ENCODE results near the gene THOC6. TPM values are rescaled to one million over a fixed set of nuclear protein-coding genes. Genes with fewer than 3 reads are reported as not detected.
"Not testable (repeated sequence)": the region's sequence is repeated elsewhere in the genome, so short reads cannot be mapped to it uniquely, and the experiment has no call there.

The THOC6 gene
- total RNA-seq, 1 donor from 2014 or later, result 5.8 TPM

DNA sequence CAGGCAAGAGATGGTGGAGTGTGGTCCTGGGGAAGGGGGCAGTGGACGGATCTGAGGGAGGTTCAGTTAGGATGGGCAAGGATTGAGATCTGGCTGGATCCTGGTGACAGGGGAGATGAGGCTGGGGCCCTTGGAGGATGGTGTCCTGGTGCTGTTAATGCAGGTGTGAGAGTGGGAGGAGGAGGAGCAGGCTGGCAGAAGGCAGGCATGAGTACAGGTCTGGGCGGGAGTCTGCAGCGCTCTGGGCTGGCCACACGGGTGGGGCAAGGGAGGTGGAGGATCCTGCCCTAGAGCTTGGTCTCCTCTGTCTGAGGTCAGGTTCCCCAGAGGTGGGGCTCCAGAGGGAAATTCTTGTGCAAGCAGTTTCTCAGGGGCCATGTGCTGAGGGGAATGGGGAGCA is 48.3 kb downstream of the THOC6 start:
- not testable (repeated sequence) for DNase-seq

DNA sequence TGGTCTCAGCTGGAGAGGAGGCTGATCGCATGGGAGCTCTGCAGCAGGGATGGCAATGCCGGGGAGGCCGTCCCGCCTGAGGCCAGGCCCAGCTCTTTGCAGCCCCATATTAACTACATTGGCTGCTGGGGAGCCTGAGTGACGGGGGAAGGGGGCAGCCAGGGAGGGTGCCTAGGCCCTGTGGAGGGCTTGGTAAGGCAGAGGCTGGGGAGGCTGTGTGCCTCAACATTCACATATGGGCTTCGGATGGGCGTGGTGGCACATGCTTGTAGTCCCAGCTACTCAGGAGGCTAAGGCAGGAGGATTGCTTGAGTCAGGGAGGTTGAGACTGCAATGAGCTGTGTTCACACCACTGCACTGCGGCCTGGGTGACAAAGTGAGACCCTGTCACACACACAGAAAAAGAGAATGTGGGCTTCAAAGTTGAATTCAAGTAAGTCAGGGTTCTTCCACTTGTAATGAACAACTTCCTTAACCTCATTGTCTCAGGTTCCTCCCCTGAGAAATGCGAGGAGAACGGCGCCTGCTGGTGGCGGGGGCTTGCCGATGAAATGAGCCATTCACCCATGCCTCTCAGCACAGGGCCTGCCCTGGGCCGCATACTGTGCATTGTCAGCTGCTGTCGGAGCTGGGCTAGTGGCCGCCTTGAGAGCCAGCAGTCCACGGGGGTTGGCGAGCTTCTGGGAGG is 48.9 kb downstream of the THOC6 start:
- DNase-seq, result not testable (repeated sequence)

DNA sequence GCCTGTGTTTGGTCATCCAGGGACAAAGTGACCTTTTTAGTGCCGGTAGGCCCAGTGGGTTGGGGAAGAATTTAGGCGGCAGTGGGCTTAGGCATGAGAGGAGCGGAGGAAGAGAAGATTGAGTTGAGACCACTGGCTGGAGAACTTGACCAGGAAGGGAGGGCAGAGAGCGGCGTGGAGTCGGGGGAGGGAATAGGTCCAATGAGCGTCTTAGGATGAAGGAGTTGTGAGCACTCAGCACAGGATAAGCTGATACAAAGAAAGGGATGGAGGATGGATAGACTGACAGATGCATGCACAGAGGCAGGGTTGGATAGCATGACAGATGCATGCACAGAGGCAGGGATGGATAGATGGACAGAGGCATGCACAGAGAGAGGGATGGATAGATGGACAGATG is 49.6 kb downstream of the THOC6 start:
- DNase-seq, result no peak

DNA sequence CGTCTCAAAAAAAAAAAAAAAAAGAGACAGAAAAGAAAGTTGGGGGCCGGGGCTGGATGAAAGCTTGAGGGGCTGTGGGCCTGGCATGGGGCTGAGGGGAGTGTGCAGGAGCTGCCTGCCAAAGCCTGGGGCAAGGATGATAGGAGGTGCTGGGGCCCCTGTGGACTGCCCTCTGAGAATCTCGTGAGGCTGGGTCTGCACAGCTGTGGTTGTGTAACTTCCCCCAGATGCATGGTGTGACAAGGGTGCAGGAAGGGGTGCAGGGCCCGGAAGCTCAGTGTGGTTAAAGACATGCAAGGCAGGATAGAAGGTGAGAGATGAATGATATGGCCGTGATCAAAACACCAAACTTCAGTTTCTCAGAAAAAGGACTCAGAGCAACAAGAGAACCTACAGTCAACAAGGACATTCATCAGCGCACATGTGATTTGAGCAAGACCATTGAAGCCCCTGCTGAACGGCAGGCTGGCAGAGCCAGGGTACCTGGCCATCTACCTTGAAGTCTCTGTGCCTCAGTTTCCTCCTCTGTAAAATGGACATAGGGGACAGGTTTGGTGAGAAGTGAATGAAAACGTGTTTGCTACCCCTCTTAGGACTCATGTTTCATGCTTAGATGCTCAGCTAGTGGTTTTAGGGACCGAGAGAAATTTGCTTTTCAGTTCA is 51.2 kb downstream of the THOC6 start:
- DNase-seq, result no peak

DNA sequence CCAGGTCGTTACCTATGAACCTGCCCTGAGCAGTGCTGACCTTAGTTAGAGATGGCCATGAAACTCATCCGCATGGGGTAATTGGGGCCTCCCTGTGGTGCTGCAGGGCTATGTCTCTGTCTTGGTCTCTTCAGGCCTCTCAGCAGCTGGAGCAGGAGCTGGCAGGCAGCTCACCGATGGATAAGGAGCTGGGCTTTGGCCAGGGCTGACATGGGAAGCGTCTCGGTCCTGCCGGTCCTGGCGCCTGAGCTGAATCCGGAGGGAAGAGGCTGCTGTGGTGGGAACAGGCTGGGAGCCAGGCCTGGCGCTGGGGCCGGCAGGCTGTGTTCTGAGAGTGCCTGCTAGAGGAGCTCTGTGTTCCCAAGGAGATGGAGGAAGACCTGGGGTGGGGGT is 51.7 kb downstream of the THOC6 start:
- no peak for DNase-seq

DNA sequence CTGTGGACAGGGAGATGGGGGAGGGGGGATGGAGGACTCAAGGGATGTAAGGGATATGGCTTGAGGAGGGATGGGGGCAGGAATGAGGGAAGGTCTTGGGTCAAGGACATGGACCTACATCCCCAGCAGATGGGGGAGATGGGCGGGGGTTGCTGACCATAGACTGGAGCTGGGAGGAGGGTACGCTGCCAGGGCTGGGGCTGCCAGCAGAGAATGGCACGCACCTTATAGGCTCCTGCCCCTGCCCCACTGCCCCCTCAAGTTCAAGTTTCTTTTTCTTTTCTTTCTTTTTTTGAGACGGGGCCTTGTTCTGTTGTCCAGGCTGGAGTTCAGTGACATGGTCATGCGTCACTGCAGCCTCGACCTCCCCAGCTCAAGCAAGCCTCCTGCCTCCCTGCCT is 52.1 kb downstream of the THOC6 start:
- not testable (repeated sequence) for DNase-seq

DNA sequence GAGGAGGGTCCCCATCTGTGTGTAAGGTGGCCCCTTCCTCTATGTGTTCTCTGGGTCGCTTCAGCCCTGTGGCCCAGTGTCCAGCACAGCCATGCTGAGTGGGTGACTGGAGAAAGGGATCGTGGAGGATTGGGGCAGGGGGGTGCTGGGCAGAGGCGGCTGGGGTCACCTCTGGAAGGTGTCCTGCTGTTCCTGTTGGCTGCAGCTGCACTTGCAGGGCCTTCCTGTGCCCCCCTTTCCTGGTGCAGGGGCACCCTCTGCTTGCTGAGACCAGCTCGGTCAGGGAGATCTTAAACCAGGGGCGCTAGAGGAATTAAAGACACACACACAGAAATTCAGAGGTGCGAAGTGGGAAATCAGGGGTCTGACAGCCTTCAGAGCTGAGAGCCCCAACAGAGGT is 52.7 kb downstream of the THOC6 start:
- no peak for DNase-seq

Small RNA genes lying within 50 kb of the gene (small RNA-seq; reads per million reads assigned to genes)
- not detected for gene LINC00514

Other genes with a start within 250 kb of the THOC6 start
- 84.1 TPM for gene ELOB, start 246.8 kb upstream of the THOC6 start, total RNA-seq
- not detected for gene PRSS33, start 236.5 kb upstream of the THOC6 start, total RNA-seq
- gene PRSS41, start 225.6 kb upstream of the THOC6 start, total RNA-seq, result not detected
- not detected for gene PRSS21, start 206.8 kb upstream of the THOC6 start, total RNA-seq
- 0.47 TPM for gene ZG16B, start 193.7 kb upstream of the THOC6 start, total RNA-seq
- not detected for gene PRSS22, start 165.9 kb upstream of the THOC6 start, total RNA-seq
- 43.8 TPM for gene FLYWCH2, start 140.8 kb upstream of the THOC6 start, total RNA-seq
- 20.7 TPM for gene FLYWCH1, start 112.1 kb upstream of the THOC6 start, total RNA-seq
- not detected for gene KREMEN2, start 59.8 kb upstream of the THOC6 start, total RNA-seq
- gene PAQR4, start 54.7 kb upstream of the THOC6 start, total RNA-seq, result 19.7 TPM
- gene PKMYT1, start 43.6 kb upstream of the THOC6 start, total RNA-seq, result 3.0 TPM
- not detected for gene CLDN9, start 11.1 kb upstream of the THOC6 start, total RNA-seq
- not detected for gene CLDN6, start 5.9 kb upstream of the THOC6 start, total RNA-seq
- gene TNFRSF12A, start 3.7 kb upstream of the THOC6 start, total RNA-seq, result 2.0 TPM
- 15.1 TPM for gene HCFC1R1, start 93 bp upstream of the THOC6 start, total RNA-seq
- not detected for gene BICDL2, start 12.9 kb downstream of the THOC6 start, total RNA-seq
- gene MMP25, start 22.5 kb downstream of the THOC6 start, total RNA-seq, result 0.62 TPM
- gene IL32, start 41.6 kb downstream of the THOC6 start, total RNA-seq, result 1.1 TPM
- not detected for gene ZSCAN10, start 75.3 kb downstream of the THOC6 start, total RNA-seq
- 18.9 TPM for gene ZNF205, start 88.6 kb downstream of the THOC6 start, total RNA-seq
- 8.3 TPM for gene ZNF213, start 111.0 kb downstream of the THOC6 start, total RNA-seq
- 0.78 TPM for gene OR1F1, start 164.2 kb downstream of the THOC6 start, total RNA-seq
- 17.9 TPM for gene ZNF200, start 211.1 kb downstream of the THOC6 start, total RNA-seq
- gene MEFV, start 232.6 kb downstream of the THOC6 start, total RNA-seq, result 0.47 TPM

All from occipital lobe (tissue), 3 donors.